ENCODE results near the gene ITK.
"Not testable (repeated sequence)": the region's sequence is repeated elsewhere in the genome, so short reads cannot be mapped to it uniquely, and the experiment has no call there.

The ITK gene

GRCh38 chr5:157213527-157214243 is 33.0 kb downstream of the ITK start:
- DNase-seq: no peak

GRCh38 chr5:157214415-157214814 is 33.8 kb downstream of the ITK start:
- no peak for DNase-seq

- no peak for DNase-seq
These were observed 34.3 kb downstream of the ITK start for GRCh38 chr5:157214861-157215513.

- no peak for DNase-seq
These were observed 35.0 kb downstream of the ITK start for GRCh38 chr5:157215514-157216167.

- no peak for DNase-seq
These were observed 35.9 kb downstream of the ITK start for GRCh38 chr5:157216391-157217142.

- no peak for DNase-seq
These were observed 36.8 kb downstream of the ITK start for GRCh38 chr5:157217289-157218024.

GRCh38 chr5:157219491-157220271 is 39.0 kb downstream of the ITK start:
- no peak for DNase-seq

- DNase-seq: no peak
These were observed 41.3 kb downstream of the ITK start for GRCh38 chr5:157221959-157222358.

- no peak for DNase-seq
These were observed 42.0 kb downstream of the ITK start for GRCh38 chr5:157222506-157223230.

GRCh38 chr5:157225469-157226422 is 45.1 kb downstream of the ITK start:
- DNase-seq: no peak

- DNase-seq: no peak
These were observed 50.0 kb downstream of the ITK start for GRCh38 chr5:157230610-157231009.

- DNase-seq: no peak
These were observed 52.1 kb downstream of the ITK start for GRCh38 chr5:157232706-157233105.

GRCh38 chr5:157233515-157233914 is 52.9 kb downstream of the ITK start:
- DNase-seq: no peak

- no peak for DNase-seq
These were observed 55.8 kb downstream of the ITK start for GRCh38 chr5:157236423-157236822.

- DNase-seq: no peak
These were observed 60.8 kb downstream of the ITK start for GRCh38 chr5:157241483-157241882.

- DNase-seq: not testable (repeated sequence)
These were observed 64.1 kb downstream of the ITK start for GRCh38 chr5:157244704-157245103.

GRCh38 chr5:157245476-157245875 is 64.8 kb downstream of the ITK start:
- DNase-seq: no peak

GRCh38 chr5:157245886-157246285 is 65.2 kb downstream of the ITK start:
- DNase-seq: no peak

- DNase-seq: no peak
These were observed 66.6 kb downstream of the ITK start for GRCh38 chr5:157247267-157247666.
